A549 treated with Hydrocortisone at 1 μM for 4 hours (cell line): Measurements from ENCODE around the gene FBRSL1. TPM values are rescaled to one million over a fixed set of nuclear protein-coding genes. Genes with fewer than 3 reads are reported as not detected.

Experiments used
- total RNA-seq: library from RNA; stranded (reverse); fragments of 200-300 nt; extraction: Qiagen RNA extraction; gene quantifications from 5 replicates; pipeline ENCODE4 v1.2.3, GENCODE V29; 2022

The FBRSL1 gene
- 79.5 to 102 TPM (median 92.0 TPM) in 5 replicates for total RNA-seq

GRCh38 chr12:132489602-132490266 is at the start of gene FBRSL1:
Gene FBRSL1, plus strand, starts transcription at chr12:132490151.

Other genes starting within 250 kb of the FBRSL1 start
- 3.3 to 6.5 TPM (median 4.1 TPM) in 5 replicates for gene GALNT9, start 160.6 kb upstream of the FBRSL1 start, total RNA-seq
- gene LRCOL1, start 120.4 kb downstream of the FBRSL1 start, total RNA-seq, result not detected in 5 replicates
- gene P2RX2, start 128.6 kb downstream of the FBRSL1 start, total RNA-seq, result not detected in 5 replicates
- 41.1 to 50.1 TPM (median 43.1 TPM) in 5 replicates for gene POLE, start 197.2 kb downstream of the FBRSL1 start, total RNA-seq
- 20.9 to 32.5 TPM (median 32.0 TPM) in 5 replicates for gene PXMP2, start 197.4 kb downstream of the FBRSL1 start, total RNA-seq
- gene PGAM5, start 220.7 kb downstream of the FBRSL1 start, total RNA-seq, result 45.5 to 55.1 TPM (median 53.3 TPM) in 5 replicates